Fibroblast of villous mesenchyme (primary cell): ENCODE measurements around the gene KIAA1671. TPM values are rescaled to one million over a fixed set of nuclear protein-coding genes. Genes with fewer than 3 reads are reported as not detected.
A peak's percentile ranks its signal among the peaks of the same experiment; 100 is the strongest.

Experiments used
- DNase-seq: peaks from one replicate; pipeline ENCODE4 v3.0.0-alpha.2; 2010; ENCODE audit warnings: low read depth
- H3K4me3 ChIP-seq: 2 replicates; pipeline ENCODE4 v1.5.1; 2011; ENCODE audit warnings: low read depth, mild to moderate bottlenecking, low read length
- CTCF ChIP-seq: IDR thresholded peaks from 2 replicates; pipeline ENCODE4 v1.5.1; 2012; ENCODE audit warnings: low read depth, mild to moderate bottlenecking, low read length; ENCODE audit not compliant: insufficient read depth
- total RNA-seq: library from RNA; depleted of rRNA; stranded (reverse); fragments of >200 nt; gene quantifications from 2 replicates; pipeline ENCODE4 v1.2.3, GENCODE V29; 2012

The KIAA1671 gene
- total RNA-seq, 1 donor: 3.5 TPM

GRCh38 chr22:24926849-24927579, 25.5 kb upstream of the KIAA1671 start:
- H3K4me3 ChIP-seq: no peak overlapping the region
- DNase-seq: peak; percentile 18
- no peak for TF ChIP-seq CTCF

- H3K4me3 ChIP-seq: no peak overlapping the region
- no peak for TF ChIP-seq CTCF
- DNase-seq: no peak
Measured at GRCh38 chr22:24928322-24928721, 24.2 kb upstream of the KIAA1671 start.

GRCh38 chr22:24930678-24931077, 21.8 kb upstream of the KIAA1671 start:
- no peak for TF ChIP-seq CTCF
- no peak overlapping the region for H3K4me3 ChIP-seq
- DNase-seq: no peak

GRCh38 chr22:24935771-24936483, 16.6 kb upstream of the KIAA1671 start:
- H3K4me3 ChIP-seq: no peak overlapping the region
- TF ChIP-seq CTCF: no peak
- DNase-seq: no peak

GRCh38 chr22:24937114-24937513, 15.4 kb upstream of the KIAA1671 start:
- DNase-seq: peak; percentile 31
- peak; percentile 45 for TF ChIP-seq CTCF
- no peak overlapping the region for H3K4me3 ChIP-seq

- peak; percentile 47 for DNase-seq
- peak; percentile 74 for TF ChIP-seq CTCF
- no peak overlapping the region for H3K4me3 ChIP-seq
Measured at GRCh38 chr22:24938741-24939341, 13.7 kb upstream of the KIAA1671 start.
